ENCODE results near the gene RAN. TPM values are rescaled to one million over a fixed set of nuclear protein-coding genes. Genes with fewer than 3 reads are reported as not detected.

RAN gene
- total and polyA plus RNA-seq, 9 of the 15 experiments (the other 6 are each of a cell fraction or from before 2014, with no cell fraction given): 1,687 to 3,820 (median 2,300) TPM

DNA sequence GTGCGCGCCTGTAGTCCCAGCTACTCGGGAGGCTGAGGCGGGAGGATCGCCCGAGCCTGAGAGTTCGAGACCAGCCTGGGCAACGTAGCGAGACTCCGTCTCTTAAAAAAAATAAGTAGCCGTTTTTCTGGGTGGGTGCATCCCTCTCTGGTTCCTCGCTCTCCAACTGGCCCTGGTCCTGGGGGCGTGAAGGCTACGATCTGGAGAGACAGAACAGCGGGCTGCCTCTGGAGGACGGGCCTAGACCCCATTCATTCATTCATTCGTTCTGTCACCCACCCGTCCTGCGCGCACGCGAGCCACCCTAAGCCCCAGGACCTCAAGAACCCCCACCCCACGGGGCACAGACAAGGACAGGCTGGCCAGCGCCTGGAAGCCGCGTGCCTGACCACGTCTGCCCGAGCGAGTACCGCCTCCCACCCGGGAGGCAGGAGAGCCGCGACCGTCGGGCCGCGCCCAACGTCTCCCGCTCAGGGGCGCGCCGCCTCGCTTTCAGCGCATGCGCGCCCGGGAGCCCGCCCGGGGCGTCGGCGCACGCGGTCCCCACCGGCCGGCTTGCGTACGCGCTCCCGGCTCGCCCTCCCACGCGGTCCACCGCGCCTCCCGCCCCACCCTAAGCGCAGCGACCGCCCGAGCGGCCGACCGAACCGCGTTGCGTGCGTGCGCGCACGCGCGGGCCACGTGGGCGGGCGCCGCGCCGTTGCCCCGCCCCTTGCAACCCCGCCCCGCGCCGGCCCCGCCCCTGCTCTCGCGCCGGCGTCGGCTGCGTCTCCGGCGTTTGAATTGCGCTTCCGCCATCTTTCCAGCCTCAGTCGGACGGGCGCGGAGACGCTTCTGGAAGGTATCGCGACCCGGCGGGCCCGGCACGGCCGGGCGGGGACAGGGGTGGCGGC, at the start of gene RAN (continued):
- TF ChIP-seq RAD51 (IDR thresholded peaks at IDR 0.05; ENCODE audit: borderline replicate concordance, low read depth): no peak
- TF ChIP-seq DACH1 (IDR thresholded peaks at IDR 0.05; ENCODE audit: partially characterized antibody): no peak
- TF ChIP-seq SNIP1 (IDR thresholded peaks at IDR 0.05; ENCODE audit: low read depth): no peak
- no peak for TF ChIP-seq KHSRP (IDR thresholded peaks at IDR 0.05)
- peak; percentile 77; the same call in 1 of the 2 replicates for TF ChIP-seq GTF2E2 (tag; IDR thresholded peaks at IDR 0.05)
- TF ChIP-seq RFX1 (IDR thresholded peaks at IDR 0.05): no peak
- TF ChIP-seq RBM34 (IDR thresholded peaks at IDR 0.05; ENCODE audit: borderline replicate concordance, insufficient read depth, low read length): no peak
- peak; percentile 55; the same call in 1 of the 2 replicates for TF ChIP-seq ZNF830 (CRISPR knock-in tag; IDR thresholded peaks at IDR 0.05)
- TF ChIP-seq SMAD3 (CRISPR knock-in tag; conservative IDR thresholded peaks at IDR 0.05): no peak
- TF ChIP-seq, protein P1, sequence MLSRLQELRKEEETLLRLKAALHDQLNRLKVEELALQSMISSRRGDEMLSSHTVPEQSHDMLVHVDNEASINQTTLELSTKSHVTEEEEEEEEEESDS (CRISPR knock-in tag; IDR thresholded peaks at IDR 0.05): no peak
- TF ChIP-seq ZFP30 (CRISPR knock-in tag; IDR thresholded peaks at IDR 0.05; ENCODE audit: borderline replicate concordance): no peak
- no peak for TF ChIP-seq ESRRA (IDR thresholded peaks at IDR 0.05; ENCODE audit: borderline replicate concordance, low read depth)
- TF ChIP-seq, protein P2, sequence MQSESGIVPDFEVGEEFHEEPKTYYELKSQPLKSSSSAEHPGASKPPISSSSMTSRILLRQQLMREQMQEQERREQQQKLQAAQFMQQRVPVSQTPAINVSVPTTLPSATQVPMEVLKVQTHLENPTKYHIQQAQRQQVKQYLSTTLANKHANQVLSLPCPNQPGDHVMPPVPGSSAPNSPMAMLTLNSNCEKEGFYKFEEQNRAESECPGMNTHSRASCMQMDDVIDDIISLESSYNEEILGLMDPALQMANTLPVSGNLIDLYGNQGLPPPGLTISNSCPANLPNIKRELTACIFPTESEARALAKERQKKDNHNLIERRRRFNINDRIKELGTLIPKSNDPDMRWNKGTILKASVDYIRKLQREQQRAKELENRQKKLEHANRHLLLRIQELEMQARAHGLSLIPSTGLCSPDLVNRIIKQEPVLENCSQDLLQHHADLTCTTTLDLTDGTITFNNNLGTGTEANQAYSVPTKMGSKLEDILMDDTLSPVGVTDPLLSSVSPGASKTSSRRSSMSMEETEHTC (IDR thresholded peaks at IDR 0.05): no peak
- TF ChIP-seq THRAP3 (IDR thresholded peaks at IDR 0.05; ENCODE audit: borderline replicate concordance): 0 out of 2 replicates have a peak, but pooled peaks have one; percentile 42
- TF ChIP-seq, protein P3, sequence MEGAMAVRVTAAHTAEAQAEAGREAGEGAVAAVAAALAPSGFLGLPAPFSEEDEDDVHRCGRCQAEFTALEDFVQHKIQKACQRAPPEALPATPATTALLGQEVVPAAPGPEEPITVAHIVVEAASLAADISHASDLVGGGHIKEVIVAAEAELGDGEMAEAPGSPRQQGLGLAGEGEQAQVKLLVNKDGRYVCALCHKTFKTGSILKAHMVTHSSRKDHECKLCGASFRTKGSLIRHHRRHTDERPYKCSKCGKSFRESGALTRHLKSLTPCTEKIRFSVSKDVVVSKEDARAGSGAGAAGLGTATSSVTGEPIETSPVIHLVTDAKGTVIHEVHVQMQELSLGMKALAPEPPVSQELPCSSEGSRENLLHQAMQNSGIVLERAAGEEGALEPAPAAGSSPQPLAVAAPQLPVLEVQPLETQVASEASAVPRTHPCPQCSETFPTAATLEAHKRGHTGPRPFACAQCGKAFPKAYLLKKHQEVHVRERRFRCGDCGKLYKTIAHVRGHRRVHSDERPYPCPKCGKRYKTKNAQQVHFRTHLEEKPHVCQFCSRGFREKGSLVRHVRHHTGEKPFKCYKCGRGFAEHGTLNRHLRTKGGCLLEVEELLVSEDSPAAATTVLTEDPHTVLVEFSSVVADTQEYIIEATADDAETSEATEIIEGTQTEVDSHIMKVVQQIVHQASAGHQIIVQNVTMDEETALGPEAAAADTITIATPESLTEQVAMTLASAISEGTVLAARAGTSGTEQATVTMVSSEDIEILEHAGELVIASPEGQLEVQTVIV (CRISPR knock-in tag; IDR thresholded peaks at IDR 0.05; ENCODE audit: borderline replicate concordance): no peak
- TF ChIP-seq ZNF431 (CRISPR knock-in tag; IDR thresholded peaks at IDR 0.05): peak; percentile 38; the same call in 1 of the 2 replicates
- TF ChIP-seq KAT2B (IDR thresholded peaks at IDR 0.05; ENCODE audit: low read depth, low read length): no peak
- TF ChIP-seq ZNF444 (CRISPR knock-in tag; IDR thresholded peaks at IDR 0.05): no peak
- TF ChIP-seq ASH1L (IDR thresholded peaks at IDR 0.05; ENCODE audit: borderline replicate concordance, low read depth, partially characterized antibody): no peak
- TF ChIP-seq MTF1 (CRISPR knock-in tag; IDR thresholded peaks at IDR 0.05; ENCODE audit: borderline replicate concordance): no peak
- no peak for TF ChIP-seq FOXJ3 (CRISPR knock-in tag; IDR thresholded peaks at IDR 0.05)
- TF ChIP-seq MAZ (CRISPR knock-in tag; conservative IDR thresholded peaks at IDR 0.05 in 1 of 2, IDR thresholded peaks at IDR 0.05 in 1 of 2): peak; percentile 36 to 64; a peak in 3 of 4 replicates
- TF ChIP-seq CXXC5 (CRISPR knock-in tag; IDR thresholded peaks at IDR 0.05): peak; percentile 94

Measured in K562 (cell line).